Omental fat pad (tissue), 4 donors: ENCODE measurements around the gene DYNC2I2. TPM values are rescaled to one million over a fixed set of nuclear protein-coding genes. Genes with fewer than 3 reads are reported as not detected.
"Not testable (repeated sequence)": the region's sequence is repeated elsewhere in the genome, so short reads cannot be mapped to it uniquely, and the experiment has no call there.

Source experiments
- ATAC-seq: fragments of 150-250 bp; one replicate; pipeline ENCODE4 v1.9.1; 2016; ENCODE audit warnings: mild to moderate bottlenecking, moderate library complexity; ENCODE audit not compliant: low FRiP score
- DNase-seq: peaks from one replicate; pipeline ENCODE4 v3.0.0-alpha.2; 2019; ENCODE audit warnings: low spot score
- CTCF ChIP-seq, 3 donors: fragments of 450-650 bp; IDR thresholded peaks; one replicate each; pipeline ENCODE4 v1.5.1; 2016 to 2017; ENCODE audit warnings: antibody characterized with exemption in 3 of 3, mild to moderate bottlenecking in 3 of 3, moderate library complexity in 2 of 3
- total RNA-seq, 4 donors: library from RNA; depleted of rRNA; stranded (reverse); fragments of >200 nt; gene quantifications; one replicate each; pipeline ENCODE4 v1.1.0, GENCODE V29; 2016

Gene DYNC2I2
- total RNA-seq, 4 donors from 2014 or later, result 12.8 to 24.7 (median 21.3) TPM

- DNase-seq (peak; percentile 72), ATAC-seq (peak; percentile 87)
- TF ChIP-seq CTCF (IDR thresholded peaks at IDR 0.05), result peak in 2 of 3 donors; percentile 79 to 81
Measured at GRCh38 chr9:128702445-128702948, 45.9 kb upstream of the DYNC2I2 start, which contains the start of gene PKN3. Gene PKN3 (plus strand): TSS chr9:128702503. CDS start chr9:128702916, 413 bp downstream.

GRCh38 chr9:128701227-128701854 lies 44.7 kb upstream of the DYNC2I2 start:
- DNase-seq (no peak), ATAC-seq (no peak)
- TF ChIP-seq CTCF (IDR thresholded peaks at IDR 0.05), result no peak

GRCh38 chr9:128699096-128699795 lies 42.6 kb upstream of the DYNC2I2 start:
- ATAC-seq, DNase-seq: not testable (repeated sequence)

DNA sequence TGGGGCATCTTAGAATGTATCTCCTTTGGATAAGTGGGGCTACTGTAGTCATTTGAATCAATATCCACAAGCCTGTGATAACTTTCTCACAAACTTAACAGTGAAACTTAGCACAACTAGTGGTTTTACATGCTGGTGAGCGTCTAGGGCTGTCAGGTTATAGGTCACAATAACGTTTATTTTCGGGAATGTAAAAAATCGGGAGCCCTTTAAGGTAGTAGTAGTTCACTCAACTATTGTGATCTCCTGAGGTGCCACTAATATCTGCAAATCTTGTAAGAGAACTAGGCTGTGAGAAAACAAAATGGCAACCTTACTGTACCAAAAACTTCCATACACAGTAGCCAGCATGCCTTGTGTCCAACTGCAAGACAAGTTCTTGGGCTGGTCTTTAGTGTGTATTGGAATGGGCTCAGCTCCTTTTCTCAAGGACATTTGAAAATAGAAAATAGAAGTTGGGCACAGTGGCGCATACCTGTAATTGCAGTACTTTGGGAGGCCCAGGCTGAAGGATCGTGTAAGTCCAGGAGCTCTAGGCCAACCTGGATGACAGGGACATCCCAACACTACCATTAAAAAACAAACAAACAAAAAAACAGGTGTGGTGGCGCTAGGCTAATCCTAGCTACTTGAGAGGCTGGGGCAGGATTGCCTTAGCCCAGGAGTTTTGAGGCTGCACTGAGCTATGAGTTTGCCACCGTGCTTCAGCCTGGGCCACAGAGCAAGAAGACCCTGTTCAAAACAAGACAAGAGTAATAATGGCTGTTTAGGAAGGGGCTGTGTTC lies 40.5 kb upstream of the DYNC2I2 start:
- no peak for TF ChIP-seq CTCF (IDR thresholded peaks at IDR 0.05)
- ATAC-seq (no peak), DNase-seq (no peak)

GRCh38 chr9:128694344-128694743 lies 37.7 kb upstream of the DYNC2I2 start:
- no peak for DNase-seq
- no peak for TF ChIP-seq CTCF (IDR thresholded peaks at IDR 0.05)

DNA sequence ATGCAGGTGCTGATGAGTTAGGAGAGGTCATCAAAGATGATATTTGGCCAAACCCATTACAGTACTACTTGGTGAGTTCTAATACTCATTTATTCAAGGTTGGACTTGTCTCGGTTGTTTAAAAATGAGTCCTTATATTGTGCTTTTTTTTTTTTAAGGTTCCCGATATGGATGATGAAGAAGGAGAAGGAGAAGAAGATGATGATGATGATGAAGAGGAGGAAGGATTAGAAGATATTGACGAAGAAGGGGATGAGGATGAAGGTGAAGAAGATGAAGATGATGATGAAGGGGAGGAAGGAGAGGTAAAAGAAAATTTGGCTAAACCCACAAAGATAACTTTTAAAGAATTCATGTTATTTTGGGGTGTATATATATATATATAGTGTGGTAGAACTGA lies 37.1 kb upstream of the DYNC2I2 start:
- ATAC-seq, result not testable (repeated sequence)

More at GRCh38 chr9:128694344-128694743, 37.7 kb upstream of the DYNC2I2 start:
- no peak for ATAC-seq

GRCh38 chr9:128690684-128691034 lies 34.0 kb upstream of the DYNC2I2 start:
- no peak for TF ChIP-seq CTCF (IDR thresholded peaks at IDR 0.05)
- ATAC-seq, result no peak
- DNase-seq, result no peak

More for the DNA sequence above, 37.1 kb upstream of the DYNC2I2 start:
- not testable (repeated sequence) for DNase-seq
